ENCODE measurements around the gene ALOX5.

DNA sequence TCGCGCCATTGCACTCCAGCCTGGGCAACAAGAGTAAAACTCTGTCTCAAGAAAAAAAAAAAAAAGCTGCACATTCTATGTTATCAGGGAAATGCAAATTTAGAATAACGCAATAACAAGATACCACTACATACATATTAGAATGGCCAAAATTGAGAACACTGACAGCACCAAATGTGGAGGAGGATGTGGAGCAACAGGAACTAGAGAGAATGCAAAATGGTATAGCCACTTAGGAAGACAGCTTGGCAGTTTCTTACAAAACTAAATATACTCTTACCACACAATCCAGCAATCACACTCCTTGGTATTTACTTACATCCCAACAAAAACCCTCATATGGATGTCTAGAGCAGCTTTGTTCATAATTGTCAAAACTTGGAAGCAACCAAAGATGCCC lies 76.8 kb downstream of the ALOX5 start:
- TF ChIP-seq CTCF (IDR thresholded peaks at IDR 0.05; ENCODE audit: low read depth, low read length, missing input control) (no peak), REST (IDR thresholded peaks at IDR 0.05) (no peak), TAF1 (conservative IDR thresholded peaks at IDR 0.05) (no peak), YY1 (IDR thresholded peaks at IDR 0.05) (no peak), GABPA (IDR thresholded peaks at IDR 0.05 in 1 of 2, conservative IDR thresholded peaks at IDR 0.05 in 1 of 2) (no peak)
- TF ChIP-seq, protein P1, sequence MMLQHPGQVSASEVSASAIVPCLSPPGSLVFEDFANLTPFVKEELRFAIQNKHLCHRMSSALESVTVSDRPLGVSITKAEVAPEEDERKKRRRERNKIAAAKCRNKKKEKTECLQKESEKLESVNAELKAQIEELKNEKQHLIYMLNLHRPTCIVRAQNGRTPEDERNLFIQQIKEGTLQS (IDR thresholded peaks at IDR 0.05), result no peak
